ENCODE data around the gene TRMT44.

The TRMT44 gene

DNA sequence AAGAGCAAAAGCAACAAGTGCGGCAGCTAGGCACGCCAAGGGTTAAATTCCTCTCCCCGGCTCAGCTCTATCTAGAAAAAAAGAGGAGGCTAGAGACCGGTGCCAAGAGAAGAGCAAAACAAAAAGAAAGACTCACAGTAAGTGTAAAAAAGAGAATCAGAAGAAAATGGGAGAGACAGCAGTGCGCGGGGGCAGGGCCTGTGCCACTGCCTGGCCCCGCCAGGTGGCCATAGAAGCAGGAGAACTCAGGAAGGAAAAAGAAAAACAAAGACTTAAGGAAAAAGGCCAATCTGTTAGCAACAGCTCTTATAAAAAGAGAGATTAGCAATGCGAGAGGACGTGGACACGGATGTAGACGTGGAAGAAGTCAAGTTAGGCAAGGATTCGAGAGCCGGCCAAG, 3.3 kb upstream of the TRMT44 start:
- DNase-seq, result no peak

DNA sequence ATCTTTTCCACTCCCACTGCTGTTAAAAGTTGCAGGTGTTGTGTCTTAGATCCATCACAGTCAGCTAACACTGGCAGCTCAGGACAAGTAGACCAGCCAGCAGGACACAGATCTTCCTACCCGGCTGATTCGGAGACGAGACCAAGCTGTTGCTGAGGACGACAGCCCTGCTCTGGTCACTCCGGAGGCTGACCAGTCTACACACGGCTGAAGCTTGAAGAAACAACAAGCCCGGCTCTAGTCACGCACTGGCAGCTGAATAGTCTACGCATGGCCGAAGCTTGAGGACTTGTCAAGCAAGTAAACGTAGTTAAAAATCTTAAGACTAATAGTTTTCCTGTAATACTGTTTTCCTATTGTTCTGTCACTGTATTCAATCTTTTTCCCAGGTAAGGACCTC, 1.8 kb upstream of the TRMT44 start:
- no peak for DNase-seq

GRCh38 chr4:8439168-8439567, 1.4 kb upstream of the TRMT44 start:
- DNase-seq, result no peak

DNA sequence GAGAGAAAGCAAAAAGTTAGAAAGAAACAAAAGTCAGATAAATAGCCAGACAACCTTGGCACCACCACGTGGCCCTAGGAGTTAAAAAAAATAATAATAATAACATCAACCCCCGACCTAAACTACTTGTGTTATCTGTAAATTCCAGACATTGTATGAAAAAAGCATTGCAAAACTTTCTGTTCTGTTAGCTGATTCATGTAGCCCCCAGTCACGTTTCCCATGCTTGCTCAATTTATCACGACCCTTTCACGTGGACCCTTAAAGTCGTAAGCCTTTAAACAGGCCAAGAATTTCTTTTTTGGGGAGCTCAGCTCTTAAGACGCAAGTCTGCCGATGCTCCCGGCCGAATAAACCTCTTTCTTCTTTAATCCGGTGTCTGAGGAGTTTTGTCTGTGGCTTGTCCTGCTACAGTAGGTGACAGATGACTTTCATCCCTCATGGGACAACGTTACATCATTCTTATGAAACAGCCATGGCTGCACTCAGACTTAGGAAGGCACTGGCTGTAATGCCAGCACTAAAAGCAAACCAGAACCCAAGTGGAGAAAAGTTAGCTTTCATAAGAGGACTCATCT, 574 bp upstream of the TRMT44 start:
- DNase-seq, result no peak

DNA sequence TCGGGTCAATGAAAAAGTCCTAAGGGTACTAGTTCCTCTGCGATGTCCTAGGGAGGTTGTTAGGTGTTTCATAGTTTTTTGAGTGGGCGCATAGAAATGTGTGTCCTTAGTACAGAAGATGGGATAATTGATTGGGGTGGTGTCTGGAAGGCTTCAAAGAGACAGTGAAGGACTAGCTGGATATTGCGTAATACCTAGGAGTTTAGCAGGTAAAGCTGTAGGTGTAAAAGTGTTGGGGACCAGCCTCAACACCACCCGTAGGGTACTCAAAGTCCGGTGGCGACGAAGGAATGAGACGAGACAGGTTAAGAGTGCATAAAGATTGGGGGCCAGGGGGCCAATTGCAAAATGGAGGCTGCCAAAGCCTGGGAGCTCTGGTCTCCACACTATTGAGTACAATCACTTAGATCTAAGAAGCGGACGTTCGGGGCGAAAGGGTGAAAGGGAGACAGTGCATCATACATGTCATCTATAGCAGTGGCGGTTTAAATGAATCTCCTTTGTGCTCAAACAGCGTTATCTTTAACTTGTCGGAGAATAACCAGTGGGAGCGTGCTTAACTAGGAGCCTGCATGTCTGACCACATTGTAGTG, 1.0 kb downstream of the TRMT44 start:
- no peak for DNase-seq

- DNase-seq, result no peak
Measured at GRCh38 chr4:8442596-8443358, 2.2 kb downstream of the TRMT44 start.

DNA sequence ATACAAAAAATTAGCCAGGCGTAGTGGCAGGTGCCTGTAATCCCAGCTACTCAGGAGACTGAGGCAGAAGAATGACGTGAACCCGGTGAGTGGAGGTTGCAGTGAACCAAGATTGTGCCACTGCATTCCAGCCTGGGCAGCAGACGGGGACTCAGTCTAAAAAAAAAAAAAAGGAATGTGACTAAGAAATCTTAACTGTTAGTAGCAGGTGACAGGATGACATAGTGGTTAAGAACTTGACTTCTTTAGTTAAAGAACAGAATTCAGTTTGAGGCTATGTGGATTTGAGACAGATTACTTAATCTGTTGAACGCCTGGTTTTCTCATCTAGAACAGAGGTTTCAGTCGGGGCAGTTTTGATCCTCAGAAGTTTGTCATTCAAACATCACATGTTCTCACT, 3.2 kb downstream of the TRMT44 start:
- DNase-seq, result no peak

DNA sequence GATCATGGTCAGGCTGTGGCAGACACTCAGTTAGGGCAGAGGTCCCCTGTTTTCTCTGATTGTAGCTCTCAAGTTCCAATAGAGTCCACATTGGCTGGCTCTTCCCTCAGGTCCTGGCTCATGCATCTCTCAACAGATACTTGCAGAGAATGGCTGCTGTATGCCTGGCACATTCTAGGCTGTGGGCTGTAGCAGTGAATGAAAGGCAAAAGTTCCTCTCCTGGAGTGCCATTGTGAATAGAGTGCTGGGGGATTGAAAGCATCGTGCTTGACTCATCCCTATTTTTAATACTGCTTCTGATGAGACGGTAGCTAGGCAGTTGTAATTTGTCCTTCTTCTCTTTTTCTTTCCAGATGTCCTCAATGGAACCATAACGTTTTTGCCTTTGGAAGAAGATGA, 5.5 kb downstream of the TRMT44 start:
- no peak for DNase-seq

DNA sequence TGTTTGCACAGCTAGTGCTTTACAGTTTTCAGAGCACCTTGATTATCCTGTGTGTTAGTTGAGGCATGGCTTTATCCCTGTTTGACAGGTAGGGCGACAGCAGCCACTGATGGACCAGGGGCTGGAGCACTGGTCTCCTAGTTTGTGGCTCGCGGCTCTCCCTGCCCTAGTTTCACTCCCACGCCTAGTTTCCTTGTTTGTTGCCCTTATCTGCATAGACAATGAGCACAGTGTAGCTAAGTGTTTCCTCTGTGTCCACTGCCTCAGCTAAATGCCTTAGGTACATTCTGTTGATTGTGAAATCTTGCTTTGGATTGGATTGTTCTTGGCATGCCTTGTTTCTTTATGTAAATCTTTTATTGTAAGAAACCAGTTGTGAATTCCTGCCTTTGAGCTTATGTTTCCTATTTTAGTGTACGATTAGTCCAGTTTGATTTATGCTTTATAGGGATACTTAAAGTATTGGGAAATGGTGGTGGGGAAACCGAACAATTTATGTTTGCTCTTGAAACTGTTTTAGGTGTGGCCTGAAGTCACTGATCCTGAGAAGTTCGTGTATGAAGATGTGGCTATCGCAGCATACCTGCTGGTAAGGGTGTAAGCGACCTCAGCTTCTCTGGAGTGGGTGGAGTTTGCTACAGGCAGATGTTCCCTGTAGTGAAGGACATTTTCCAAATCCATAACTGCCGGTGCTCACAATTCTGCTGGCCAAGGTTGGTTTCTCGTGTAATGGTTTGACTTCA, 11.0 kb downstream of the TRMT44 start:
- DNase-seq, result no peak

DNA sequence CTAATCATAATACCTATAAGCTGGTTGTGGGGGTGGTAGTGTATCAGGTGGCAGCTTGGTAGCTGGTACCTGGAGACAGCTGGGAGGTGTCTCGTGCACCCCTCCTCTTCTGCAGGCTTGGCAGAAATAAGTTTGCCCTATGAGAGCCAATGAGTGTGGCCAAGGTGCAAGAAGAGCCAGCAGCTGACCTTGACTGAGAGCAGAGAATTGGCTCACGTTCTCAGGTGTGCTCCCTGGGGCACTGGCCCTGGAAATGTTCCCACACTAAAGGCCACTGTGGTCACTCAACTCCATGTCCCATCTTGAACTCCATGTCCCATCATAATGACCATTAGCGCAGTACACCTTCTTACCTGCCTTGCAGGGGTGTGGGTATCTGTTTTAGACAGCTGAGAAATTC, 13.4 kb downstream of the TRMT44 start:
- DNase-seq, result no peak

GRCh38 chr4:8457646-8458252, 17.2 kb downstream of the TRMT44 start:
- no peak for DNase-seq

- no peak for DNase-seq
Measured at GRCh38 chr4:8459867-8460445, 19.4 kb downstream of the TRMT44 start.

GRCh38 chr4:8461086-8461485, 20.5 kb downstream of the TRMT44 start:
- no peak for DNase-seq

- DNase-seq, result no peak
Measured at GRCh38 chr4:8461616-8462015, 21.0 kb downstream of the TRMT44 start.

- no peak for DNase-seq
Measured at GRCh38 chr4:8463811-8464210, 23.2 kb downstream of the TRMT44 start.

DNA sequence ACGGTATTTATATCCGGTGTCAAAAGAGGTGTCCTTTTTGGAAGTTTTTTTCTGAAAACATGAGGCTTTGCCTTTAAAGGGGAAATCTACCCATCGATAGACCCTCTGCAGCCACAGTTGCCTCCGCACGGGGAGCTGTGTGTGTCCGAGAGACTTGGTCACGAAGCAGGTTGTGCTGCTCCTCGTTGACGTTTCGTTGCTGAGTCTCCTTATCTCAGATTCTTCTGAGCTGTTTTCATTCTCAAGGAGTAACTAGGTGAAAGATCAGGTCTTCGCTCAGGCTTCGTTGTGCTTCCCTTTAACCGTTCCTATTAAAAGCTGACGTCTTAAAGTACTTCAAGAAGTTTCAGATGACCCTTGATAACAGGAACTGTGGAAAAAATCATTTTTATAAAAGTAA, 23.8 kb downstream of the TRMT44 start:
- DNase-seq, result no peak

GRCh38 chr4:8465615-8466611, 25.3 kb downstream of the TRMT44 start:
- DNase-seq, result no peak

GRCh38 chr4:8467016-8467415, 26.4 kb downstream of the TRMT44 start:
- no peak for DNase-seq

DNA sequence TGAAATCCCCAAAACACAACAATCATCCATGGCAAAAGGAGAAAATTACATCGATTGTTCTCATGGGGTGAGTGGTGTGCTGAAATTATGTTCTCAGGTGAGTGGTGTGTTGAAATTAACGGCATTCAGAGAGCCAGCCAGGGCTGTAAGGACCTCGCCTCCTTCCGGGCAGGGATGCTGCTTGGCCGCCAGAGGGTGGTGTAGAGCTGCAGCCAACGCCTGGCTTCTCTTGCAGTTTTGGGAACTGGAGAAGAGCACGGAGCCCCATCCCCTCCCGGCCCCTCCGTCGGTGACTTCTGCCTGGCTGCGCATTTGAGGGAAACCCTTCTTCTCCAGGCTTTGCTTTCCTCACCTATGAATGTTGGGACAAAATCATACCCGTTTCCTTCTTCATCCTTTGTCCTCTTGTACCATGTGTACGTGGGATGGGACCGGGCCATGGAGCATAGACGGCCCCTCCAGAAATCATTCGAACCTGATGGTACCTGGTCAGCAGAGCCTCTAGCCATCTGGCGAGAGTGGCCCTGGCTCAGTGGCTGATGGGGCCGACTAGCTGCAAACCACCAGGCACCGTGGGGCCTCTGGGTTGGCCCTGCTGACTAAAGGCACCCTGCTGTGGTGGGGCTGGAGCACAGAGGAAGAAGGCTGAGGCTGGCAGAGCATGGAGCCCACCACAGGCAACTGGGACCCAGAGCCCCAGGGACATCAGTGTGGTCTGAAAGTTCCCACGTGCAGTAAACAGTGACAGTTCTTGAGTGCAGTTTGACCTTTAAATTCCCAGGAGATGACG, 28.4 kb downstream of the TRMT44 start:
- DNase-seq, result peak; percentile 49 to 59

DNA sequence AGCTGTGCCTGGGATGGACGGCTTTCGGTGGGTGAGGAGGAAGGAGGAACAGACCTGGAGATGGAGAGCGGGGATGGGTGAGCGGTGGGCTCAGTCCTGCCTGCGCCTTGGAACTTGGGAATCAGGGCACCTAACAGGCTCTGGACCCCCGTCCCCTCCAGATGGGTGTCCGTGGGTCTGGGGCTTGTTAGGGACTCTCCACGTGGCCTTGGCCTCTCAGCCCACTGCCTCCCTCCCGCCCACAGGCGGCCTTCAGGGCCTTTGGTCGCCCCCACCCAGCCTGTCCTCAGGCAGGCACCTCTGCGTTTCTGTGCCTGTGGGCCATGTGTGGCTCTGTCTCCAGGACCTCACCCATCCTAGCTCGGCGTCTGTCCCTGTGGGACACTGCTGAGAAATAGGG, 29.0 kb downstream of the TRMT44 start:
- DNase-seq, result no peak
